HepG2 (cell line): ENCODE results near the gene MCEE. TPM values are rescaled to one million over a fixed set of nuclear protein-coding genes. Genes with fewer than 3 reads are reported as not detected.

Source experiments
- BCL3 ChIP-seq: sonication (generic); formaldehyde crosslinking; IDR thresholded peaks from 2 replicates; pipeline ENCODE4 v1.5.1; 2020; ENCODE audit warnings: mild to moderate bottlenecking, missing genetic modification reagents, moderate library complexity
- CENPX ChIP-seq: sonication (generic); formaldehyde crosslinking; IDR thresholded peaks from 2 replicates; pipeline ENCODE4 v1.9.0; 2021; ENCODE audit warnings: mild to moderate bottlenecking, missing genetic modification reagents, moderate library complexity
- DPF2 ChIP-seq: sonication (generic); formaldehyde crosslinking; IDR thresholded peaks from 2 replicates; pipeline ENCODE4 v1.4.0; 2020; ENCODE audit warnings: mild to moderate bottlenecking, low read depth, missing genetic modification reagents, borderline replicate concordance
- HOXA3 ChIP-seq: sonication (generic); formaldehyde crosslinking; IDR thresholded peaks from 2 replicates; pipeline ENCODE4 v1.5.0; 2020; ENCODE audit warnings: missing genetic modification reagents
- HOXA7 ChIP-seq: sonication (generic); formaldehyde crosslinking; IDR thresholded peaks from 2 replicates; pipeline ENCODE4 v1.8.1; 2022; ENCODE audit warnings: mild to moderate bottlenecking, missing genetic modification reagents, moderate library complexity
- HOXA9 ChIP-seq: sonication (generic); formaldehyde crosslinking; IDR thresholded peaks from 2 replicates; pipeline ENCODE4 v1.8.1; 2022; ENCODE audit warnings: missing genetic modification reagents, mild to moderate bottlenecking, moderate library complexity, borderline replicate concordance
- IRF2 ChIP-seq: IDR thresholded peaks from 2 replicates; pipeline ENCODE4 v1.6.1; 2018; ENCODE audit warnings: missing genetic modification reagents, missing compliant biosample characterization
- JARID2 ChIP-seq: sonication (generic); formaldehyde crosslinking; IDR thresholded peaks from 2 replicates; pipeline ENCODE4 v1.8.1; 2023; ENCODE audit warnings: missing genetic modification reagents, inconsistent platforms; ENCODE audit not compliant: insufficient replicate concordance
- LRRFIP1 ChIP-seq: sonication (generic); formaldehyde crosslinking; conservative IDR thresholded peaks from 2 replicates; pipeline ENCODE4 v1.4.0; 2020; ENCODE audit warnings: missing genetic modification reagents
- MTA3 ChIP-seq: sonication (generic); formaldehyde crosslinking; IDR thresholded peaks from 2 replicates; pipeline ENCODE4 v1.4.0; 2020; ENCODE audit warnings: missing genetic modification reagents
- NR2F2 ChIP-seq: IDR thresholded peaks from 2 replicates; pipeline ENCODE4 v1.6.1; 2012; ENCODE audit warnings: low read depth, inconsistent platforms, borderline replicate concordance
- SKI ChIP-seq: fragments of 450-650 bp; IDR thresholded peaks from one replicate; pipeline ENCODE4 v1.6.1; 2018; ENCODE audit warnings: mild to moderate bottlenecking; ENCODE audit not compliant: partially characterized antibody
- ZIK1 ChIP-seq: sonication (generic); formaldehyde crosslinking; IDR thresholded peaks from 2 replicates; pipeline ENCODE4 v1.5.0; 2020; ENCODE audit warnings: mild to moderate bottlenecking, low read depth, missing genetic modification reagents, borderline replicate concordance
- ZNF24 ChIP-seq: fragments of 450-650 bp; IDR thresholded peaks from 2 replicates; pipeline ENCODE4 v1.6.1; 2017; ENCODE audit warnings: antibody characterized with exemption, mild to moderate bottlenecking
- ZNF3 ChIP-seq: IDR thresholded peaks from 2 replicates; pipeline ENCODE4 v1.7.0; 2017; ENCODE audit warnings: inconsistent platforms
- ZNF513 ChIP-seq: sonication (generic); formaldehyde crosslinking; conservative IDR thresholded peaks from 2 replicates; pipeline ENCODE4 v1.5.0; 2020; ENCODE audit warnings: missing genetic modification reagents
- ZNF530 ChIP-seq: sonication (generic); formaldehyde crosslinking; IDR thresholded peaks from 2 replicates; pipeline ENCODE4 v1.5.0; 2020; ENCODE audit warnings: low read depth, mild to moderate bottlenecking, missing genetic modification reagents
- ZNF558 ChIP-seq: sonication (generic); formaldehyde crosslinking; IDR thresholded peaks from 2 replicates; pipeline ENCODE4 v1.9.0; 2022; ENCODE audit warnings: mild to moderate bottlenecking, missing genetic modification reagents, borderline replicate concordance
- ZNF891 ChIP-seq: sonication (generic); formaldehyde crosslinking; IDR thresholded peaks from 2 replicates; pipeline ENCODE4 v1.5.0; 2020; ENCODE audit warnings: mild to moderate bottlenecking, missing genetic modification reagents
- polyA plus RNA-seq, 8 experiments: library from polyadenylated mRNA; depleted of rRNA in 3 of 8; stranded (reverse) in 7 of 8; unstranded in 1 of 8; fragments of >200 nt; fragmentation: Illumina TruSeq in 4 of 8; extraction: Trizol in 4 of 8; gene quantifications; 2 replicates each; pipeline versions ENCODE4 v1.2.1 to v1.2.3, GENCODE V29; 2011 to 2016; ENCODE audit warnings: low read depth in 4 of 8, missing spikeins in 1 of 8, mixed read lengths in 1 of 8; ENCODE audit not compliant: insufficient read depth in 1 of 8
- total RNA-seq, 5 experiments: library from RNA; depleted of rRNA; stranded (reverse); fragments of >200 nt; fragmentation: Illumina TruSeq; extraction: Trizol; gene quantifications; 2 replicates each; pipeline ENCODE4 v1.2.3, GENCODE V29; 2016; ENCODE audit warnings: low read depth in 1 of 5
- TF ChIP-seq, protein P1 (sequence below): sonication (generic); formaldehyde crosslinking; IDR thresholded peaks from 2 replicates; pipeline ENCODE4 v1.5.0; 2020; ENCODE audit warnings: mild to moderate bottlenecking, missing genetic modification reagents
- TF ChIP-seq, protein P2 (sequence below): sonication (generic); formaldehyde crosslinking; IDR thresholded peaks from 2 replicates; pipeline ENCODE4 v1.5.0; 2020; ENCODE audit warnings: mild to moderate bottlenecking, missing genetic modification reagents
- TF ChIP-seq, protein P3 (sequence below): IDR thresholded peaks from 2 replicates; pipeline ENCODE4 v1.6.1; 2016; ENCODE audit warnings: low read depth, borderline replicate concordance

MCEE gene
- total and polyA plus RNA-seq, 2 of the 13 experiments (the other 11 are each of a cell fraction or from before 2014, with no cell fraction given): 32.0 to 66.9 TPM

DNA sequence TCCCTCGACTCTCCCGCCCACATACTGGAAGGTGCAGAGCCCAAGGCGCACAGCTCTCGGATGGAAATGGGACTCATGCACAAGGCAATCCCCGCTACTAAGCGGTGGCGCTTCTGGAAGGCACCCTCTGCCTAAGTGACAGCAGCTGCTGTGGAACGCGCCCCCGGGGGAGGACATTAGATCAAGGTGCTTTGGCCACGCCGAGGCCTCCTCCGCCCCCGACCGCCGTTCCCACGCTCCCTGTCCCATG, 202 bp downstream of the MCEE start (continued):
- TF ChIP-seq, protein P1, sequence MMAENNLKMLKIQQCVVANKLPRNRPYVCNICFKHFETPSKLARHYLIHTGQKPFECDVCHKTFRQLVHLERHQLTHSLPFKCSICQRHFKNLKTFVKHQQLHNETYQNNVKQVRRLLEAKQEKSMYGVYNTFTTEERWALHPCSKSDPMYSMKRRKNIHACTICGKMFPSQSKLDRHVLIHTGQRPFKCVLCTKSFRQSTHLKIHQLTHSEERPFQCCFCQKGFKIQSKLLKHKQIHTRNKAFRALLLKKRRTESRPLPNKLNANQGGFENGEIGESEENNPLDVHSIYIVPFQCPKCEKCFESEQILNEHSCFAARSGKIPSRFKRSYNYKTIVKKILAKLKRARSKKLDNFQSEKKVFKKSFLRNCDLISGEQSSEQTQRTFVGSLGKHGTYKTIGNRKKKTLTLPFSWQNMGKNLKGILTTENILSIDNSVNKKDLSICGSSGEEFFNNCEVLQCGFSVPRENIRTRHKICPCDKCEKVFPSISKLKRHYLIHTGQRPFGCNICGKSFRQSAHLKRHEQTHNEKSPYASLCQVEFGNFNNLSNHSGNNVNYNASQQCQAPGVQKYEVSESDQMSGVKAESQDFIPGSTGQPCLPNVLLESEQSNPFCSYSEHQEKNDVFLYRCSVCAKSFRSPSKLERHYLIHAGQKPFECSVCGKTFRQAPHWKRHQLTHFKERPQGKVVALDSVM: no peak
- no peak for TF ChIP-seq LRRFIP1
- peak; percentile 22 for TF ChIP-seq SKI
- TF ChIP-seq NR2F2: no peak; the same call in 1 of the 2 replicates
- TF ChIP-seq ZNF24: no peak
- no peak for TF ChIP-seq ZNF530 (CRISPR knock-in tag)
- no peak for TF ChIP-seq CENPX (CRISPR knock-in tag)
- TF ChIP-seq HOXA3 (CRISPR knock-in tag): no peak
- no peak; the same call in 1 of the 2 replicates for TF ChIP-seq ZNF513
- TF ChIP-seq, protein P2, sequence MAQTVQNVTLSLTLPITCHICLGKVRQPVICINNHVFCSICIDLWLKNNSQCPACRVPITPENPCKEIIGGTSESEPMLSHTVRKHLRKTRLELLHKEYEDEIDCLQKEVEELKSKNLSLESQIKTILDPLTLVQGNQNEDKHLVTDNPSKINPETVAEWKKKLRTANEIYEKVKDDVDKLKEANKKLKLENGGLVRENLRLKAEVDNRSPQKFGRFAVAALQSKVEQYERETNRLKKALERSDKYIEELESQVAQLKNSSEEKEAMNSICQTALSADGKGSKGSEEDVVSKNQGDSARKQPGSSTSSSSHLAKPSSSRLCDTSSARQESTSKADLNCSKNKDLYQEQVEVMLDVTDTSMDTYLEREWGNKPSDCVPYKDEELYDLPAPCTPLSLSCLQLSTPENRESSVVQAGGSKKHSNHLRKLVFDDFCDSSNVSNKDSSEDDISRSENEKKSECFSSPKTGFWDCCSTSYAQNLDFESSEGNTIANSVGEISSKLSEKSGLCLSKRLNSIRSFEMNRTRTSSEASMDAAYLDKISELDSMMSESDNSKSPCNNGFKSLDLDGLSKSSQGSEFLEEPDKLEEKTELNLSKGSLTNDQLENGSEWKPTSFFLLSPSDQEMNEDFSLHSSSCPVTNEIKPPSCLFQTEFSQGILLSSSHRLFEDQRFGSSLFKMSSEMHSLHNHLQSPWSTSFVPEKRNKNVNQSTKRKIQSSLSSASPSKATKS (CRISPR knock-in tag): no peak; the same call in 1 of the 2 replicates
- no peak for TF ChIP-seq ZIK1 (CRISPR knock-in tag)
- TF ChIP-seq MTA3 (CRISPR knock-in tag): no peak
- TF ChIP-seq, protein P3, sequence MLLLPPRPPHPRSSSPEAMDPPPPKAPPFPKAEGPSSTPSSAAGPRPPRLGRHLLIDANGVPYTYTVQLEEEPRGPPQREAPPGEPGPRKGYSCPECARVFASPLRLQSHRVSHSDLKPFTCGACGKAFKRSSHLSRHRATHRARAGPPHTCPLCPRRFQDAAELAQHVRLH (CRISPR knock-in tag): no peak
- TF ChIP-seq JARID2 (CRISPR knock-in tag): no peak
- no peak for TF ChIP-seq HOXA7 (CRISPR knock-in tag)
- no peak for TF ChIP-seq BCL3 (CRISPR knock-in tag)
- no peak; the same call in 1 of the 2 replicates for TF ChIP-seq ZNF891 (CRISPR knock-in tag)
- no peak; the same call in 1 of the 2 replicates for TF ChIP-seq ZNF558 (CRISPR knock-in tag)
- no peak for TF ChIP-seq IRF2
- 0 out of 2 replicates have a peak, but pooled peaks have one; percentile 19 for TF ChIP-seq HOXA9 (CRISPR knock-in tag)
- TF ChIP-seq DPF2 (CRISPR knock-in tag): no peak
- TF ChIP-seq ZNF3 (CRISPR knock-in tag): no peak
